Adrenal gland (tissue), 5 donors: ENCODE measurements around the gene CCAR1.

Experiments
- POLR2A ChIP-seq, 2 donors: fragments of 450-650 bp; IDR thresholded peaks; one replicate each; pipeline ENCODE4 v1.6.1; 2017; ENCODE audit warnings: antibody characterized with exemption in 2 of 2, mild to moderate bottlenecking in 2 of 2, moderate library complexity in 1 of 2
- TF ChIP-seq, protein P1 (sequence below), 6 experiments: fragments of 450-650 bp in 4 of 6; fragments of 200-600 bp in 2 of 6; sonication (generic) in 1 of 6; IDR thresholded peaks; 1 replicate in 5 of 6; 2 replicates in 1 of 6; pipeline versions ENCODE4 v1.5.1 to v1.8.0; 2016 to 2021; ENCODE audit warnings: antibody characterized with exemption in 6 of 6, mild to moderate bottlenecking in 2 of 6, moderate library complexity in 1 of 6
- donor health status: DM: no; HTN: no; CAD: no.

GRCh38 chr10:68828833-68829232, 107.8 kb downstream of the CCAR1 start:
- TF ChIP-seq, protein P1, sequence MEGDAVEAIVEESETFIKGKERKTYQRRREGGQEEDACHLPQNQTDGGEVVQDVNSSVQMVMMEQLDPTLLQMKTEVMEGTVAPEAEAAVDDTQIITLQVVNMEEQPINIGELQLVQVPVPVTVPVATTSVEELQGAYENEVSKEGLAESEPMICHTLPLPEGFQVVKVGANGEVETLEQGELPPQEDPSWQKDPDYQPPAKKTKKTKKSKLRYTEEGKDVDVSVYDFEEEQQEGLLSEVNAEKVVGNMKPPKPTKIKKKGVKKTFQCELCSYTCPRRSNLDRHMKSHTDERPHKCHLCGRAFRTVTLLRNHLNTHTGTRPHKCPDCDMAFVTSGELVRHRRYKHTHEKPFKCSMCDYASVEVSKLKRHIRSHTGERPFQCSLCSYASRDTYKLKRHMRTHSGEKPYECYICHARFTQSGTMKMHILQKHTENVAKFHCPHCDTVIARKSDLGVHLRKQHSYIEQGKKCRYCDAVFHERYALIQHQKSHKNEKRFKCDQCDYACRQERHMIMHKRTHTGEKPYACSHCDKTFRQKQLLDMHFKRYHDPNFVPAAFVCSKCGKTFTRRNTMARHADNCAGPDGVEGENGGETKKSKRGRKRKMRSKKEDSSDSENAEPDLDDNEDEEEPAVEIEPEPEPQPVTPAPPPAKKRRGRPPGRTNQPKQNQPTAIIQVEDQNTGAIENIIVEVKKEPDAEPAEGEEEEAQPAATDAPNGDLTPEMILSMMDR (IDR thresholded peaks at IDR 0.05), result no peak
- no peak for TF ChIP-seq POLR2A (IDR thresholded peaks at IDR 0.05)
